ENCODE measurements around the gene GRAMD4. TPM values are rescaled to one million over a fixed set of nuclear protein-coding genes. Genes with fewer than 3 reads are reported as not detected.

GRAMD4 gene
- total RNA-seq, 1 experiment from 2014 or later, result 18.4 TPM

DNA sequence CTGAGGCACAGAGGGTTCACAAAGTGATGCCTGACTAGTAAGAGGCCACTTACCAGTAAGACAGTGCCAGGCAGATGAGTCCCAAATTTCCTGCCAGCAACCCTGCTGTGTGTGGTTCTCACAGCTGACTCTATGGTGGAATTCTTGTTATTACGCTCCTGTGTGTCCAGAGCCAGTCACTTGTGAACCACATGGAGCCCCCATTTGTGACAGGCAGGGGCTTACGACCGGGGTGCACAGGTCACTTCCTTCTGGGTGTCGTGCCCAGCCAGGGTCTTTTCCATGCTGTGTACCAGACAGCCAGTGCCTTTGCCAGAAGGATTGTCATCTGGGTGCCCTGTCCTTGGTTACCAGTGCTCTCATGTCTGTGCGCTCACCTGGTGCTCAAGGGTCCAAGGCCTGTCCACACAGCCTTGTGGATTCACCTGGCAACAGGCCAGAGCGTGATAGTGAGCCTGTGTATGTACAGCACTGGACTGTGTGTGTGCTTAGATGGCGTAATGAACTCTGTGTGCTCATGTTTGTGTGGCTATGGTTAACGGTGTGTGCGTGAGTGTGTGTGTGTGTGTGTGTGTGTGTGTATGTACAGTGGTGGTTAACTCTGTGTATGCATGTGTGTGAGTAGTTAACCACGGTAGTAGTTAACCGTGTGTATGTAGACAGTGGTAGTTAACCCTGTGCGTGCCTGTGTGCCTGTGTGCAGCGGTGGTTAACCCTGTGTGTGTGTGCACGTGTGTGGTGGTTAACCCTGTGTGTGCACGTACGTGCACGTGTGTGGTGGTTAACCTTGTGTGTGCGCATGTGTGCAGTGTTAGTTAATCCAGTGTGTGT, 18.6 kb downstream of the GRAMD4 start:
- no peak overlapping the region for H3K4me3 ChIP-seq (ENCODE audit: low read depth, low read length, poor library complexity, severe bottlenecking)
- ChIA-PET CTCF (no interaction called here), POLR2A (ENCODE audit: low non-redundant PET) (no interaction called here)
- no peaks in the 10 kb centered on the region for H3K36me3 ChIP-seq (ENCODE audit: insufficient read depth, low read length, poor library complexity, severe bottlenecking)
- no TSS peak for BruUV-seq (replicated peaks)
- H3K27ac ChIP-seq (ENCODE audit: low read depth, low read length, poor library complexity, severe bottlenecking), result no peak overlapping the region
- intact Hi-C loops (cut with micrococcal nuclease; ENCODE audit: unreplicated experiment), result no loop called here
- no peak for DNase-seq (ENCODE audit: low spot score)
- peaks cover 4% of the 10 kb centered on the region for H3K4me1 ChIP-seq (ENCODE audit: insufficient read depth, low read length, poor library complexity, severe bottlenecking)
- no peaks in the 10 kb centered on the region for H3K27me3 ChIP-seq (replicated peaks; ENCODE audit: insufficient read depth, low read depth, low read length, poor library complexity)
- no peaks in the 10 kb centered on the region for H3K9me3 ChIP-seq (ENCODE audit: low read depth, low read length, poor library complexity, severe bottlenecking)
- TF ChIP-seq, protein P1, sequence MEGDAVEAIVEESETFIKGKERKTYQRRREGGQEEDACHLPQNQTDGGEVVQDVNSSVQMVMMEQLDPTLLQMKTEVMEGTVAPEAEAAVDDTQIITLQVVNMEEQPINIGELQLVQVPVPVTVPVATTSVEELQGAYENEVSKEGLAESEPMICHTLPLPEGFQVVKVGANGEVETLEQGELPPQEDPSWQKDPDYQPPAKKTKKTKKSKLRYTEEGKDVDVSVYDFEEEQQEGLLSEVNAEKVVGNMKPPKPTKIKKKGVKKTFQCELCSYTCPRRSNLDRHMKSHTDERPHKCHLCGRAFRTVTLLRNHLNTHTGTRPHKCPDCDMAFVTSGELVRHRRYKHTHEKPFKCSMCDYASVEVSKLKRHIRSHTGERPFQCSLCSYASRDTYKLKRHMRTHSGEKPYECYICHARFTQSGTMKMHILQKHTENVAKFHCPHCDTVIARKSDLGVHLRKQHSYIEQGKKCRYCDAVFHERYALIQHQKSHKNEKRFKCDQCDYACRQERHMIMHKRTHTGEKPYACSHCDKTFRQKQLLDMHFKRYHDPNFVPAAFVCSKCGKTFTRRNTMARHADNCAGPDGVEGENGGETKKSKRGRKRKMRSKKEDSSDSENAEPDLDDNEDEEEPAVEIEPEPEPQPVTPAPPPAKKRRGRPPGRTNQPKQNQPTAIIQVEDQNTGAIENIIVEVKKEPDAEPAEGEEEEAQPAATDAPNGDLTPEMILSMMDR (conservative IDR thresholded peaks at IDR 0.05; ENCODE audit: low read depth, low read length), result no peak
- no peak for TF ChIP-seq EZH2 (IDR thresholded peaks at IDR 0.05; ENCODE audit: borderline replicate concordance, low read depth, low read length, poor library complexity, severe bottlenecking)

DNA sequence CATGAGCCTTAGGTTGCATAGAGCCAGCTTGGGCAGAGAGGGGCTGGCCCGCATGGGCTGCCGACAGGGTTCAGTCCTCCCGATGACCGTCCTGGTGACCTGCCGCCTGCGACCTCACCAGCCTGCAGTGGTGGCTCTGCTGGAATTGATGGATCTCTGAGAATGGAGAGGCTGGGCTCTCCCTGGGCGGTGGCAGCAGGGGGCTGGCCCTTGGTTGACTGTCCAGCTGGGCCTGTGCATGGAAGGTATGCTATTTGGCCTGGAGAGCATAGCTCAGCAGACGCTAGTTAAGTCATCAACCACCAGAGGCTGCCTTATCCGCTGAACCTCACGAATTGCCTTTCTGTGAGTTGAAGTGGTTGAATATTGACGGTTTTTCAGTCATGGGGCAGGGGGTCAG, 19.7 kb downstream of the GRAMD4 start:
- no peak overlapping the region for H3K27ac ChIP-seq (ENCODE audit: low read depth, low read length, poor library complexity, severe bottlenecking)
- H3K27me3 ChIP-seq (replicated peaks; ENCODE audit: insufficient read depth, low read depth, low read length, poor library complexity), result no peaks in the 10 kb centered on the region
- intact Hi-C loops (cut with micrococcal nuclease; ENCODE audit: unreplicated experiment), result no loop called here
- H3K9me3 ChIP-seq (ENCODE audit: low read depth, low read length, poor library complexity, severe bottlenecking), result no peaks in the 10 kb centered on the region
- ChIA-PET POLR2A (ENCODE audit: low non-redundant PET) (interaction anchor here (0.5 kb wide), 1 partner anchor 15 kb away, joined by 11 read pairs; no protein-coding TSS in a partner anchor), CTCF (no interaction called here)
- BruUV-seq (replicated peaks), result no TSS peak
- peaks cover 4% of the 10 kb centered on the region for H3K4me1 ChIP-seq (ENCODE audit: insufficient read depth, low read length, poor library complexity, severe bottlenecking)
- TF ChIP-seq, protein P1 (conservative IDR thresholded peaks at IDR 0.05; ENCODE audit: low read depth, low read length), result no peak
- no peak for TF ChIP-seq EZH2 (IDR thresholded peaks at IDR 0.05; ENCODE audit: borderline replicate concordance, low read depth, low read length, poor library complexity, severe bottlenecking)
- no peaks in the 10 kb centered on the region for H3K36me3 ChIP-seq (ENCODE audit: insufficient read depth, low read length, poor library complexity, severe bottlenecking)
- H3K4me3 ChIP-seq (ENCODE audit: low read depth, low read length, poor library complexity, severe bottlenecking), result no peak overlapping the region
- no peak for DNase-seq (ENCODE audit: low spot score)

DNA sequence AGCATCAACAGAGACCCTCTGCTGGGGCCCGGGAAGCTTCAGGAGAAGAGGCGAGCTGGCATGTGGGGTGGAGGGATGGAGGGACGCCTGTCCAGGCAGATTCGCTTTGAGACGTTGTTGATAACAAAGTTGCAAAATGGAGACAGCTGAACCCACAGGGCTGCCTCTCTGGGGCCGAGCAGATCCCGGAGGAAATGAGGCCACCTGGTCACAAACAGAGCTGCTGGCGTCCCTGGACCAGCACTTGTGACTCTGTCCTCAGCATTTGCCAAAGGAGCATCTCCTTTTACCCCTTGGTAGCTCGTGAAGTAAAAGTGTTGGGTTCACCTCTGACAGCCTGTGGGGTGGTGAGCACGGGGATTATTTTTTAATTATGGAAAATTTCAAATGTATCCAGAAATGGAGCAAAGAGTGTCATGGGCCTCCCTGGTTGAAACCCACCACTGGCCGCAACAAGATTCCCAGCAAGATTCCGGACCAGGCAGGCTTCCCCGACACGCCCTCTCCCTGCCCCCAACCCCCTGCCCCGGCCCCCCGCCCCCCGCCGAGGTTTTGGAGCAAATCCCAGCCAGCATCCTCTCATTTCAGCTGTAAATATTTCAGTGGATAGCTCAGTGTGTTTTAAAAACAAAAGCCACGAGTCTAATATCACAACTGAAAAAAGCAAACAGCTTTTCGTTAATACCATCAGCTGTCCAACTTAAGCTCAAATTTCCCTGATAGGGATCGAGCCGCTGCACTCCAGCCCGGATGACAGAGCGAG, 20.3 kb downstream of the GRAMD4 start:
- no peak for DNase-seq (ENCODE audit: low spot score)
- Histone ChIP-seq H3K9me3 (ENCODE audit: low read depth, low read length, poor library complexity, severe bottlenecking) (no peaks in the 10 kb centered on the region), H3K4me1 (ENCODE audit: insufficient read depth, low read length, poor library complexity, severe bottlenecking) (peaks cover 4% of the 10 kb centered on the region), H3K36me3 (ENCODE audit: insufficient read depth, low read length, poor library complexity, severe bottlenecking) (no peaks in the 10 kb centered on the region), H3K4me3 (ENCODE audit: low read depth, low read length, poor library complexity, severe bottlenecking) (no peak overlapping the region), H3K27ac (ENCODE audit: low read depth, low read length, poor library complexity, severe bottlenecking) (no peak overlapping the region), H3K27me3 (replicated peaks; ENCODE audit: insufficient read depth, low read depth, low read length, poor library complexity) (no peaks in the 10 kb centered on the region)
- intact Hi-C loops (cut with micrococcal nuclease; ENCODE audit: unreplicated experiment), result no loop called here
- BruUV-seq (replicated peaks), result no TSS peak
- TF ChIP-seq, protein P1 (conservative IDR thresholded peaks at IDR 0.05; ENCODE audit: low read depth, low read length), result no peak
- no peak for TF ChIP-seq EZH2 (IDR thresholded peaks at IDR 0.05; ENCODE audit: borderline replicate concordance, low read depth, low read length, poor library complexity, severe bottlenecking)
- ChIA-PET CTCF (interaction anchor here (0.6 kb wide), 1 partner anchor 11 kb away, joined by 5 read pairs; no protein-coding TSS in a partner anchor), POLR2A (ENCODE audit: low non-redundant PET) (interaction anchor here (0.5 kb wide), 1 partner anchor 16 kb away, joined by 11 read pairs; no protein-coding TSS in a partner anchor)
